Spleen (tissue), 11 donors: ENCODE data around the gene TRPV2. TPM values are rescaled to one million over a fixed set of nuclear protein-coding genes. Genes with fewer than 3 reads are reported as not detected.

ENCODE experiments used
- DNase-seq: peaks from one replicate; pipeline ENCODE4 v3.0.0-alpha.2; 2020
- H3K27ac ChIP-seq, 8 donors: fragments of 200-600 bp; sonication (generic) in 7 of 8; 1 replicate in 4 of 8; 2 replicates in 4 of 8; pipeline versions ENCODE4 v1.5.0 to v1.8.0; 2016 to 2021; ENCODE audit warnings: inconsistent platforms in 4 of 8, mild to moderate bottlenecking in 4 of 8, moderate library complexity in 1 of 8
- H3K27me3 ChIP-seq, 7 donors: fragments of 200-600 bp; sonication (generic) in 6 of 7; replicated peaks in 1 of 7; 1 replicate in 4 of 7; 2 replicates in 3 of 7; pipeline versions ENCODE4 v1.5.0 to v1.8.0; 2016 to 2021; ENCODE audit warnings: inconsistent platforms in 3 of 7, mild to moderate bottlenecking in 1 of 7
- H3K36me3 ChIP-seq, 6 donors: fragments of 200-600 bp; sonication (generic) in 5 of 6; 1 replicate in 4 of 6; 2 replicates in 2 of 6; pipeline versions ENCODE4 v1.5.0 to v1.8.0; 2016 to 2021; ENCODE audit warnings: inconsistent platforms in 2 of 6
- H3K4me1 ChIP-seq, 6 donors: fragments of 200-600 bp; sonication (generic) in 5 of 6; 1 replicate in 3 of 6; 2 replicates in 3 of 6; pipeline versions ENCODE4 v1.5.0 to v1.8.0; 2016 to 2021; ENCODE audit warnings: inconsistent platforms in 3 of 6
- H3K4me3 ChIP-seq, 8 donors: fragments of 200-600 bp; sonication (generic) in 7 of 8; 1 replicate in 4 of 8; 2 replicates in 4 of 8; pipeline versions ENCODE4 v1.5.0 to v1.8.0; 2016 to 2021; ENCODE audit warnings: inconsistent platforms in 4 of 8, mild to moderate bottlenecking in 4 of 8, moderate library complexity in 2 of 8
- H3K9me3 ChIP-seq, 8 donors: fragments of 200-600 bp; sonication (generic) in 7 of 8; 1 replicate in 4 of 8; 2 replicates in 4 of 8; pipeline versions ENCODE4 v1.5.0 to v1.8.0; 2016 to 2021; ENCODE audit warnings: inconsistent platforms in 4 of 8
- CTCF ChIP-seq, 11 experiments: fragments of 200-600 bp in 7 of 11; fragments of 450-650 bp in 4 of 11; sonication (generic) in 4 of 11; IDR thresholded peaks in 8 of 11; conservative IDR thresholded peaks in 3 of 11; 1 replicate in 7 of 11; 2 replicates in 4 of 11; pipeline versions ENCODE4 v1.4.0 to v1.8.0; 2016 to 2021; ENCODE audit warnings: antibody characterized with exemption in 11 of 11, inconsistent platforms in 4 of 11, mild to moderate bottlenecking in 1 of 11
- POLR2A ChIP-seq, 3 donors: fragments of 450-650 bp; IDR thresholded peaks; one replicate each; pipeline ENCODE4 v1.5.1; 2017; ENCODE audit warnings: antibody characterized with exemption in 3 of 3, mild to moderate bottlenecking in 1 of 3
- POLR2AphosphoS5 ChIP-seq, 3 donors: sonication (generic); formaldehyde crosslinking; IDR thresholded peaks; one replicate each; pipeline ENCODE4 v1.5.1; 2017; ENCODE audit warnings: antibody characterized with exemption in 3 of 3
- WGBS, 5 donors: extraction: QIAGEN DNeasy Blood & Tissue Kit in 3 of 5; methylation state at CpG; one replicate each; pipeline versions ENCODE4 v1.1.5 to v1.1.7; 2013 to 2018; 5-methylcytosine and 5-hydroxymethylcytosine counted together
- intact Hi-C: fragments of 100-400 bp; cut with DNase I; formaldehyde crosslinking; loops from one replicate; pipeline ENCODE4 v1.15.0; 2023; ENCODE audit warnings: low total_unique reads
- polyA plus RNA-seq, 3 donors: library from polyadenylated mRNA; stranded (reverse); fragments of 200-250 nt; gene quantifications; one replicate each; pipeline ENCODE4 v1.2.1, GENCODE V29; 2013
- total RNA-seq, 7 donors: library from RNA; depleted of rRNA in 3 of 7; stranded (reverse); fragments of >200 nt in 3 of 7; fragmentation: NEBNext Ultra II Directional in 4 of 7; extraction: Animal tissue kit (Norgen Biotek cat#: 25700) in 4 of 7; gene quantifications; one replicate each; pipeline versions ENCODE4 v1.1.0 to v1.2.1, GENCODE V29; 2016 to 2021
- donor health status: healthy with polysubstance abuse.
- donor health status: DM: no; HTN: no; CAD: no; lungs with moderate emphysema.
- donor health status: DM: no; HTN: no; CAD: no.
- donor health status: Bipolar disorder and iron deficiency.
- donor health status: healthy.
- donor health status: DM: no; HTN: no; CAD: no.
- donor health status: DM: yes; HTN: yes; CAD: no.

TRPV2 gene
- total and polyA plus RNA-seq, 10 donors = 37.0 to 85.7 (median 52.6) TPM

- Histone ChIP-seq H3K27me3 (no peaks in the 10 kb centered on the region), H3K4me3 (no peak overlapping the region), H3K36me3 (peaks cover 0 to 93% (median 59%) of the 10 kb centered on the region in 6 donors), H3K9me3 (no peaks in the 10 kb centered on the region), H3K27ac (peak overlapping the region in 4 of 8 donors; percentile 58 to 96 (median 92)), H3K4me1 (peaks cover 22 to 92% (median 67%) of the 10 kb centered on the region in 6 donors)
- 75 to 91% (median 88%) methylated on average over 6 of the region's 6 CpGs for WGBS, 5 donors
- TF ChIP-seq POLR2AphosphoS5 (IDR thresholded peaks at IDR 0.05) (no peak), CTCF (IDR thresholded peaks at IDR 0.05 in 8 of 11, conservative IDR thresholded peaks at IDR 0.05 in 3 of 11) (no peak), POLR2A (IDR thresholded peaks at IDR 0.05) (no peak)
- no peak for DNase-seq
- intact Hi-C loops = no loop called here
Measured at GRCh38 chr17:16444258-16444886, 29.0 kb downstream of the TRPV2 start.

DNA sequence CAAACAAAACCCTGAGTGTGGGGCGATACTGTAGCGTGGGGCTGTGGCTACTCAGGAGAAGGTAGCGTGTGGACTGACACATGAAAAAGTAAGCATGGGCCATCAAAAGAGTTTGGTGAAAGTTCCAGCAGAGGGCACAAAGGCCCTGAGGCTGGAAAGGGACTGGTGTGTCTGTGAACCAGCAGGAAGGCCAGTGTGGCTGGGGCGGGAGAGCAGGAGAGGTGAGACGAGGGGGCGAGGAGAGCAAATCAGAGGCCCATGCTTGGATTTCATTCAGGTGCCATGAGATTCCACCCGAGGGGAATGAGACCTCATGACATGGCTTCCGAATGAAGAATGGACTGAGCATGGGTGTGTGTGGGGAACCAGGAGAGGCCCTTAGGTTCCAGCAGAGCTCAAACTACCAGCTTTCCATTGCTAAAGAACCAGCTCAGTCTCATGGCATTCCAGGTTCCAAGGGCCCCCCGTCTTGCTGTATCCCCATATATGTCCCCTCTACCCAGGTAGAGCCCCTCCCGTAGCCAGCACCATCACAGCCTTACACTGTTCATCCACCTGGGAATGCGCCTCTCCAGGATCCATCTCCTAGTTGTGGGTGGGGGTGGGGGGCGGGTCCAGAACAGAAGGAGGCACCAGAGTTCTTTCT lies 31.1 kb downstream of the TRPV2 start:
- no peak for DNase-seq
- Histone ChIP-seq H3K27me3 (no peaks in the 10 kb centered on the region), H3K9me3 (no peaks in the 10 kb centered on the region), H3K36me3 (peaks cover 0 to 100% (median 50%) of the 10 kb centered on the region in 6 donors), H3K4me3 (no peak overlapping the region), H3K4me1 (peaks cover 8 to 71% (median 49%) of the 10 kb centered on the region in 6 donors), H3K27ac (peak overlapping the region in 4 of 8 donors; percentile 58 to 96 (median 81))
- WGBS, 5 donors = 76 to 90% (median 86%) methylated on average over 10 to 12 of the region's 12 CpGs
- TF ChIP-seq POLR2AphosphoS5 (IDR thresholded peaks at IDR 0.05) (no peak), POLR2A (IDR thresholded peaks at IDR 0.05) (no peak)
- intact Hi-C loops = no loop called here

- no peak for DNase-seq
- Histone ChIP-seq H3K36me3 (peaks cover 0 to 88% (median 39%) of the 10 kb centered on the region in 6 donors), H3K27ac (peak overlapping the region in 4 of 8 donors; percentile 42 to 68 (median 45)), H3K9me3 (no peaks in the 10 kb centered on the region), H3K27me3 (no peaks in the 10 kb centered on the region), H3K4me1 (peaks cover 5 to 59% (median 38%) of the 10 kb centered on the region in 6 donors), H3K4me3 (no peak overlapping the region)
- no peak for TF ChIP-seq CTCF (IDR thresholded peaks at IDR 0.05 in 8 of 11, conservative IDR thresholded peaks at IDR 0.05 in 3 of 11)
- no peak for TF ChIP-seq POLR2A (IDR thresholded peaks at IDR 0.05)
- peak in 1 of 3 donors; percentile 53 for TF ChIP-seq POLR2AphosphoS5 (IDR thresholded peaks at IDR 0.05)
- WGBS, 5 donors = 52 to 77% (median 68%) methylated on average over 6 to 8 of the region's 8 CpGs
- intact Hi-C loops = no loop called here
Measured at GRCh38 chr17:16447676-16448075, 32.3 kb downstream of the TRPV2 start.

GRCh38 chr17:16448490-16448889 lies 33.1 kb downstream of the TRPV2 start:
- Histone ChIP-seq H3K27ac (peak overlapping the region in 5 of 8 donors; percentile 10 to 44 (median 32)), H3K36me3 (peaks cover 0 to 80% (median 30%) of the 10 kb centered on the region in 6 donors), H3K9me3 (no peaks in the 10 kb centered on the region), H3K4me1 (peaks cover 5 to 59% (median 35%) of the 10 kb centered on the region in 6 donors), H3K4me3 (no peak overlapping the region), H3K27me3 (no peaks in the 10 kb centered on the region)
- TF ChIP-seq CTCF (IDR thresholded peaks at IDR 0.05 in 8 of 11, conservative IDR thresholded peaks at IDR 0.05 in 3 of 11) (no peak), POLR2A (IDR thresholded peaks at IDR 0.05) (no peak), POLR2AphosphoS5 (IDR thresholded peaks at IDR 0.05) (no peak)
- WGBS, 5 donors = 76 to 84% (median 83%) methylated on average over 6 of the region's 6 CpGs
- no peak for DNase-seq
- intact Hi-C loops = no loop called here
